HL-60 (cell line): ENCODE results near the gene NDUFA13.

Experiments used
- DNase-seq, 2 experiments: peaks; one replicate each; pipeline ENCODE4 v3.0.0-alpha.2; 2010 to 2020; ENCODE audit warnings: low read depth in 1 of 2, low spot score in 1 of 2
- H3K27ac ChIP-seq: fragments of 250-450 bp; sonication (Bioruptor Pico); replicated peaks from 2 replicates; pipeline ENCODE4 v1.5.1; 2020; ENCODE audit warnings: mild to moderate bottlenecking, moderate library complexity
- H3K27me3 ChIP-seq: fragments of 250-450 bp; sonication (Bioruptor Pico); 2 replicates; pipeline ENCODE4 v1.5.1; 2021; ENCODE audit warnings: mild to moderate bottlenecking, moderate library complexity; ENCODE audit not compliant: insufficient read depth, poor library complexity, severe bottlenecking
- H3K4me3 ChIP-seq: replicated peaks from 2 replicates; pipeline ENCODE4 v1.5.1; 2011; ENCODE audit warnings: mild to moderate bottlenecking, control low read depth, low read length; ENCODE audit not compliant: insufficient read depth
- GABPA ChIP-seq: IDR thresholded peaks from 2 replicates; pipeline ENCODE4 v1.6.1; 2012; ENCODE audit warnings: low read depth
- POLR2AphosphoS5 ChIP-seq: IDR thresholded peaks from 2 replicates; pipeline ENCODE4 v1.6.1; 2012; ENCODE audit warnings: low read depth
- SPI1 ChIP-seq: IDR thresholded peaks from 2 replicates; pipeline ENCODE4 v1.6.1; 2012; ENCODE audit warnings: low read depth, mild to moderate bottlenecking, borderline replicate concordance
- TF ChIP-seq, protein P1 (sequence below): IDR thresholded peaks from 2 replicates; pipeline ENCODE4 v1.6.1; 2012; ENCODE audit warnings: low read depth; ENCODE audit not compliant: insufficient replicate concordance
- TF ChIP-seq, protein P2 (sequence below): IDR thresholded peaks from one replicate; pipeline ENCODE4 v1.5.1; 2011; ENCODE audit warnings: low read length, control low read depth, inconsistent platforms; ENCODE audit not compliant: insufficient read depth

The NDUFA13 gene

DNA sequence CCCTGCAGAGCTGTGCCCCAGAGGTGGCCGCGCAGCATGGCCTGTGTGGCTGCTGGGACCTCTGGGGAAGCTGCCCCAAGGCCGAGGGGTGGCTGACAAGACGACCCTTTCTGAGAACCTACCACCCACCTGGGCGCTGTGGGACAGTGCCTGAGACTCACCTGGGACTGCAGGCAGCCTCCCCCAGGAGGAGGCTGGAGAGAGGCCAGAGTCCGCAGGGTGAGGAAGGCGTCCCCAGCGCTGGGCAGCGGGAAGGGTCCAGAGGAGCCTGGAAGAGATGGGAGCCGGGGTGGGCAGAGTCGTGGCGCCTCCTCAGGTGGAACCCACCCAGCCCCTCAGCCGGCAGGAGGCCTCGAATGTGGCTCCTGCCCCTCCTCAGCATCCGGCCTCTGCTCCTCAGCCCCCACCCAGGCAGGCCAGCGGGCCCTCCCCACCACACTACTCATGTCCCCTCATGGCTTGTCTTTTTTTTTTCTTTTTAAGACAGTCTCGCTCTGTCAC, 47.4 kb downstream of the NDUFA13 start:
- Histone ChIP-seq H3K27me3 (no peaks in the 10 kb centered on the region), H3K4me3 (no peak overlapping the region)
- TF ChIP-seq POLR2AphosphoS5, result no peak
- no peak for TF ChIP-seq SPI1
- no peak for TF ChIP-seq GABPA

DNA sequence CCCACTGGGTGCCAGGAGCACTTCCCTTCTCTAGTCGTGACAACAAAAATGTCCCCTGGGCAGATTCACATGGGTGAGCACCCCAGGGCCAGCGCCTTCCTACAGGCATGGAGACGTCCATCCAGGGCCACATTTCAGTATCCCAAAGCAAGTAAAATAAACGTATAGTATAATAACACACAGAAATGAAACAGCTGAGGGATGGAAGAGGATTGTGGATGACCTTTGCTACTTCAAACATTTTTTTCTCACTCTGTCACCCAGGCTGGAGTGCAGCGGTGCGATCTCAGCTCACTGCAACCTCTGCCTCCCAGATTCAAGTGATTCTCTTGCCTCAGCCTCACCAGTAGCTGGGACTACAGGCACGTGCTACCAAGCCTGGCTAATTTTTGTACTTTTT, 50.3 kb downstream of the NDUFA13 start:
- no peak overlapping the region for H3K27ac ChIP-seq
- H3K4me3 ChIP-seq, result no peak overlapping the region

More for the DNA sequence above, 47.4 kb downstream of the NDUFA13 start:
- H3K27ac ChIP-seq, result no peak overlapping the region
- DNase-seq, result no peak

DNA sequence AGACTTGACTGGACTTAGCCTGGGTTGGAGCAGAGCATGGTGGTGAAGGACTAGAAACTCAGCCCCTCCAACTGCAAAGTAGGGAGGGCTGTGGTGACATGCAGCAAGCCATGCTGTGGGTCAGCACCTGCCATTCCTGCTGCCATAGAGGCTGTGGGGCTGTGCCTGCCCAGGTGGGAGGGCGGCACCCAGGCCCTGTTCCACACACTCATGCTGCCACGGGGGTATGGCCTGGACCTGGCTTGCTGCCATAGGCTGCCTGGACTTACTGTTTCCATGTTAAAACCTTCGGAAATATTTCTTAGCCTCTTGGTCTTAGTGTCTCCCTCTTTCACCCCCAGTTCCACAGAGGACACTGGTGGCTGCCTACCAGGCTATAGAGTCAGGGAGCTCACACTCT, 51.4 kb downstream of the NDUFA13 start:
- no peak overlapping the region for H3K4me3 ChIP-seq
- no peak for DNase-seq
- TF ChIP-seq GABPA (no peak), SPI1 (no peak), POLR2AphosphoS5 (no peak)
- TF ChIP-seq, protein P1, sequence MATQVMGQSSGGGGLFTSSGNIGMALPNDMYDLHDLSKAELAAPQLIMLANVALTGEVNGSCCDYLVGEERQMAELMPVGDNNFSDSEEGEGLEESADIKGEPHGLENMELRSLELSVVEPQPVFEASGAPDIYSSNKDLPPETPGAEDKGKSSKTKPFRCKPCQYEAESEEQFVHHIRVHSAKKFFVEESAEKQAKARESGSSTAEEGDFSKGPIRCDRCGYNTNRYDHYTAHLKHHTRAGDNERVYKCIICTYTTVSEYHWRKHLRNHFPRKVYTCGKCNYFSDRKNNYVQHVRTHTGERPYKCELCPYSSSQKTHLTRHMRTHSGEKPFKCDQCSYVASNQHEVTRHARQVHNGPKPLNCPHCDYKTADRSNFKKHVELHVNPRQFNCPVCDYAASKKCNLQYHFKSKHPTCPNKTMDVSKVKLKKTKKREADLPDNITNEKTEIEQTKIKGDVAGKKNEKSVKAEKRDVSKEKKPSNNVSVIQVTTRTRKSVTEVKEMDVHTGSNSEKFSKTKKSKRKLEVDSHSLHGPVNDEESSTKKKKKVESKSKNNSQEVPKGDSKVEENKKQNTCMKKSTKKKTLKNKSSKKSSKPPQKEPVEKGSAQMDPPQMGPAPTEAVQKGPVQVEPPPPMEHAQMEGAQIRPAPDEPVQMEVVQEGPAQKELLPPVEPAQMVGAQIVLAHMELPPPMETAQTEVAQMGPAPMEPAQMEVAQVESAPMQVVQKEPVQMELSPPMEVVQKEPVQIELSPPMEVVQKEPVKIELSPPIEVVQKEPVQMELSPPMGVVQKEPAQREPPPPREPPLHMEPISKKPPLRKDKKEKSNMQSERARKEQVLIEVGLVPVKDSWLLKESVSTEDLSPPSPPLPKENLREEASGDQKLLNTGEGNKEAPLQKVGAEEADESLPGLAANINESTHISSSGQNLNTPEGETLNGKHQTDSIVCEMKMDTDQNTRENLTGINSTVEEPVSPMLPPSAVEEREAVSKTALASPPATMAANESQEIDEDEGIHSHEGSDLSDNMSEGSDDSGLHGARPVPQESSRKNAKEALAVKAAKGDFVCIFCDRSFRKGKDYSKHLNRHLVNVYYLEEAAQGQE, result no peak
- TF ChIP-seq, protein P2, sequence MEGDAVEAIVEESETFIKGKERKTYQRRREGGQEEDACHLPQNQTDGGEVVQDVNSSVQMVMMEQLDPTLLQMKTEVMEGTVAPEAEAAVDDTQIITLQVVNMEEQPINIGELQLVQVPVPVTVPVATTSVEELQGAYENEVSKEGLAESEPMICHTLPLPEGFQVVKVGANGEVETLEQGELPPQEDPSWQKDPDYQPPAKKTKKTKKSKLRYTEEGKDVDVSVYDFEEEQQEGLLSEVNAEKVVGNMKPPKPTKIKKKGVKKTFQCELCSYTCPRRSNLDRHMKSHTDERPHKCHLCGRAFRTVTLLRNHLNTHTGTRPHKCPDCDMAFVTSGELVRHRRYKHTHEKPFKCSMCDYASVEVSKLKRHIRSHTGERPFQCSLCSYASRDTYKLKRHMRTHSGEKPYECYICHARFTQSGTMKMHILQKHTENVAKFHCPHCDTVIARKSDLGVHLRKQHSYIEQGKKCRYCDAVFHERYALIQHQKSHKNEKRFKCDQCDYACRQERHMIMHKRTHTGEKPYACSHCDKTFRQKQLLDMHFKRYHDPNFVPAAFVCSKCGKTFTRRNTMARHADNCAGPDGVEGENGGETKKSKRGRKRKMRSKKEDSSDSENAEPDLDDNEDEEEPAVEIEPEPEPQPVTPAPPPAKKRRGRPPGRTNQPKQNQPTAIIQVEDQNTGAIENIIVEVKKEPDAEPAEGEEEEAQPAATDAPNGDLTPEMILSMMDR, result no peak
- H3K27me3 ChIP-seq, result no peaks in the 10 kb centered on the region
- no peak overlapping the region for H3K27ac ChIP-seq

More for the DNA sequence above, 50.3 kb downstream of the NDUFA13 start:
- no peak for TF ChIP-seq GABPA
- TF ChIP-seq, protein P1, result no peak
- no peaks in the 10 kb centered on the region for H3K27me3 ChIP-seq
- DNase-seq, result no peak

GRCh38 chr19:19568802-19569756, 53.1 kb downstream of the NDUFA13 start:
- Histone ChIP-seq H3K27ac (no peak overlapping the region), H3K27me3 (no peaks in the 10 kb centered on the region), H3K4me3 (no peak overlapping the region)
- TF ChIP-seq, protein P1, result no peak
- no peak for TF ChIP-seq POLR2AphosphoS5
- no peak for DNase-seq
